Glomerular endothelial cell (primary cell): ENCODE data around the gene ZNF638. TPM values are rescaled to one million over a fixed set of nuclear protein-coding genes. Genes with fewer than 3 reads are reported as not detected.

Experiments used
- DNase-seq: peaks from one replicate; pipeline ENCODE4 v3.0.0-alpha.2; 2011; ENCODE audit warnings: low read depth, low spot score; ENCODE audit errors: extremely low read depth
- total RNA-seq: library from RNA; depleted of rRNA; stranded (reverse); fragments of >200 nt; gene quantifications from 2 replicates; pipeline ENCODE4 v1.2.3, GENCODE V29; 2015

The ZNF638 gene
- total RNA-seq, 1 donor from 2014 or later: 96.7 TPM

GRCh38 chr2:71455011-71455740 lies 123.6 kb downstream of the ZNF638 start:
- DNase-seq: no peak

- DNase-seq: no peak
Measured at GRCh38 chr2:71455741-71456569, 124.4 kb downstream of the ZNF638 start.

DNA sequence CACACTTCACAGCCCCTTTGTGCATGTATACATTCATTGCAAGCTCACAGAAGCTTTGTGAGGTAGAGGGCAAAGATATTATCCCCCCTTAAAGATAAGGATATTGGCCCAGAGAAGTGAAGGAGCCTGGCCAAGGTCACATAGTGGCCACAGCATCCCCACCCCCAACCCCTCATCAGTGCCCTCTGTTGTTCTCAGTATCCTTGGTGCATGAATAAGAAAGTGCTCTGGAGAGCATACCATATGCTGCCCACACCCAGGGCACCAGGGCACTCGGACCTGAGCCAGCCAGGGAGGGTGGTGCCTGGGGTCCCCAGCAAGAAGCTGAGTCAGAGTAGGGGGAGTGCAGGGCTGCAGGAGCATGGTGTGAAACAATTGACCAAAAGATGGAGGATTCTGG lies 125.0 kb downstream of the ZNF638 start:
- no peak for DNase-seq

DNA sequence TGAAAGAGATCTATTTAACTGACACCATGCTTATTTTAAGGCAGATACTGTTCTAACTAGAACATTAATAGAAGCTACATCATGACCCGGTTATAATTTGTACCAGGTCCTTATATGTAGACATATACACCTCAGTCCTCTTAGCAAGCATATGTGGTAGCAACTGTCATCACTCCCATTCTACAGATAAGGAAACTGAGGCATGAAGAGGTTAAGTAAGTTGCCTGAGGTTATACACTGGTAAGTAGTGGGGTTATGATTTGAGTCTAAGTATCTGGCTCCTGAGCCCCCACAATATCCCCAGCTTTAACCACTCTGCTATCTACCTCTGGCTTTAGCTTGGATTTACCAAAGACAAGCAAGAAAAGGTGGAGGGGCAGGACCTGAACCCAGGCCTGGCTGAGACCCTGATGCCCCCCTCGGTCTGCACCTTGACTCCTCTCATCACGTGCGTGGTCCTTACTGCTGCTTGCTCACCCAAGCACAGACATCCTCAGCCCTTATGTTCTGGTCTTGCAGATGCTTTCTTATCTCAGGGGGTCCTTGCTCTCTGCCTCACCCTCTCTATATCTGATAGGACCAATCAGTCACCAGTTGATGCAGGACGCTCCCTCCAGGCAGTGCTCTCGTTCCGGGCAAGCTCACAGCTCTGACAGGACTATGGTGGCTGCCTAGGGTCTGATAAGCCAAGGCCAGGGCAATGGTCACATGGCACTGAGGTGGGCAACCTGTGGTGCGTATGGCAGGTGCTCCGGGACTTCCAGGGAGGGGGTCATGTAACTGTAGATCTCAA lies 125.7 kb downstream of the ZNF638 start:
- DNase-seq: no peak

DNA sequence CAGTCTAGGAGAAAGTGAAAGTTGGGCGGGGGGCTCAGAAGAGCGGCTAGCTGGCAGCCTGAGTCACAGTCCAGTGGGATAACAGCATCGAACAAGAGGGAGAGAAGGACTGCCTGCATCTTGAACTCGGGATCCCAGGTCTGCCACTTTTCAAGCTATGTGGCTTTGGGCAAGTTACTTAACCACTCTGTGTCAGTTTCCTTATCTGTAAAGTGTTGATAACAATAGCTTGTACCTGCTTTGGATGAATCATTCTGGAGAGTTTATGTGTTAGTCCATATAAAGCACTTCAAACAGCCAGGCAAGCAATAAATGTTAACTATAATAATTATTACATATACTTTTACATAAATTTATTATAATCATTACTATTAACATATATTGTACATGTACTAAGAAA lies 126.3 kb downstream of the ZNF638 start:
- DNase-seq: no peak

DNA sequence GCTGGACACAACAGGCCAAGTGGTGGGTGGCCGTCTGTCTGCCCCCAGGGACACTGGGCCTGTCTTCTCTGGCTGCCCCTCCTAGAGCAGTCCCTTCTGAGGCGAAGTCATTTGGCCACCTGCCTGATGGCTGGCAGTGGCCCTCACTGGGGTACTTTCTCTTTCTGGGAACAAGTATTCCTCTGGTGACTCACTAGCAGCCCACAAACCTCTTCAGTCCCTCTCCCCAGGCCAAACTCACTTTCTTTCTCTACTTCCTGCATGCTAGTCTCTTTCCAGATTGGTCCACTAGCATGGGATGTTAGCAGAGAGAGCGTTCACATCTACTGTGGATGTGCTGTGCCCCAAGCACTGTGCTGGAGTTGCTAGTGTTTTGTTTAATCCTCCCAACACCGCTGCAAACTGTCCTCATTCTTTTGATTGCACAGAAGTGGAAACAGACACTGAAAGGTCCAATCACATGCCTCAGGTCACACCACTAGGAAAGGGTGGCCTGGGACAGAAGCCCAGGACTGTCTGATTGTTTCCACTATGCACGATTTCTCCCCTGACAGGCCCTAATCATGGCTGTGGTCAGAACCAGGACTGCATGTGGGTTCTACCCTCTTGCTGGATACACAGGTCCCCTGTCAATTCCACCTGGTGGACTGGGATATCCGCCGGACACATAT lies 127.0 kb downstream of the ZNF638 start:
- no peak for DNase-seq

DNA sequence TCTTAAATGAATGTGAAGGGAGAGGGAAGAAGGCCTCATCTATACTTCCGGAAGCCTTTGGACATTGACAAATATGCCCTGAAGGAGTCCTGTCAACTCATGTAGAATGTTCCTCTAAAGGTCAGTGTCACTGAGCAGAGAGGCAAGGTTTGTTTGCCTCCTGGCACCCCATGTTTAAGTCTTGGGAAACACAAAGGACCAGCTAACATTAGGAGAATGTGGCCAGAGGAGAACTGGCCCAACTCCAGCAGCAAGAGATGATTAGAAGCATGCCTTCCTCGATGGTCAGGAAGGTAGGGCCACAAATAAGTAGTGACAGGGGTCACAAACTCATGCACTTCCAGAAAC lies 127.5 kb downstream of the ZNF638 start:
- no peak for DNase-seq

DNA sequence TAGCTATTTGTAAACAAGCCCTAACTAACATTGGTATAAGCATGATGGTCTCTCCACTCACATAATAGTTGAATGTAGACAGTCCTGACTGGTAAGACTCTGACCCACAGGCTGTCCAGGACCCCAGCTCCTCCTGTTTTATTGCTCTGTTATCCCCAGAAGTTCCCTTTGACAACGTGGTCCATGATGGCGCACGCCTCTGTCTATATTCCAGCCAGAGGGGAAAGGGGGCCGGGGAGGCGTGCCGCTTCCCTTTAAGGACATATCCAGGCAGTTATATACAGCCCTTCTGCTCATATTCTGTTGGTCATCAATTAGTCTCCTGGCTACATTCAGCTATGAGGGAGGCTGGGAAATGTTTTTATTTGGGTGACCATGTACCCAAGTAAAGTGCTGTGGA lies 128.5 kb downstream of the ZNF638 start:
- no peak for DNase-seq

- DNase-seq: no peak
Measured at GRCh38 chr2:71460595-71461303, 129.2 kb downstream of the ZNF638 start.

- no peak for DNase-seq
Measured at GRCh38 chr2:71461304-71461671, 129.7 kb downstream of the ZNF638 start.

- DNase-seq: no peak
Measured at GRCh38 chr2:71462056-71462605, 130.5 kb downstream of the ZNF638 start.

DNA sequence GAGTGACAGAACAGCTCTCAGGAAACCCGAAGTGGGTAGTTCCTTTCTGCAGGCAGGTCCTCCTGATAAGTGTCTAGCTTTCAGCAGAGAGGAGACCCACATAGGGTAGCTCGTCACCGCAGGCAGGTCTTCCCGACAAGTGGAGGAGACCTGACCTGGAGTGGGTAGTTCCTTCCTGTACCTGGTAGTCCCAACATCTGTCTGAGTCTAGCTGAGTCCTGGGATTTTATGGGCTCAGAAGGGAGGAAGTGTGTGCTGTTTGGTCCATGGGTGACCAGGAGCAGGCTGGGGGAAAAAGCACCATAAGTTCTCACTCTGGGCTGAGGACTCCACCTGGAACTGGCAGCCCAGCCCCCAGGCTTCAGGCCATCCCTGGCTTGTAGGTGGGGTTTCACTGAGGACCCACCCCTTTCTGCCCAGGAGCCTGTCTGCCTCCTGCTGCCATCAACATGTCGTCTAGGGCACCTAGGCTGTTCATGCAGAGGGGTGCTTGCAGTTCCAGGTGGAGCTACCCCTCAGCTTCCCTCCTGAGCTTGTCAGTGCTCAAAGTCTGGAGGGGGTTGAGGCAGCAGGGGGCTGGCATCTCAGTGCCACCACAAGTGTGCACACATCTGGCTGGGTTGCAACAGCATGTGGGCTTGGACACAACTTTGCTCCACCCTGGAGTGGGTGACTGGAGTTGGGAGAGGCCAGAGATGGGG lies 131.2 kb downstream of the ZNF638 start:
- DNase-seq: no peak

DNA sequence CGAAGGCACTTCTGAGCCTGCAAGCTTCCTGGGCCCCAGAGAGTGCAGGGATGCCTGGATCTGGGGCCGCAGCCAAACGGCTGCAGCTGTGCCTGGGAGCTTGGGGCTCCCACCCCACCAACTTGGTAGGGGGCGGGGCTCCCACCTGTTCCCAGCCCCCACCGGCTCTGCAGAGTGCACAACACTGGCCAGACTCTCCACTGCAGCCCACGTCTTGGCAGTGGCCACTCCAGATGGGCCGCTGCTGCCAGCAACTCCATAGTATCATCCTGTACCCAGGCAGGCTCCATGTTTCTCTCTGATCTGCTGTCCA lies 131.7 kb downstream of the ZNF638 start:
- no peak for DNase-seq

DNA sequence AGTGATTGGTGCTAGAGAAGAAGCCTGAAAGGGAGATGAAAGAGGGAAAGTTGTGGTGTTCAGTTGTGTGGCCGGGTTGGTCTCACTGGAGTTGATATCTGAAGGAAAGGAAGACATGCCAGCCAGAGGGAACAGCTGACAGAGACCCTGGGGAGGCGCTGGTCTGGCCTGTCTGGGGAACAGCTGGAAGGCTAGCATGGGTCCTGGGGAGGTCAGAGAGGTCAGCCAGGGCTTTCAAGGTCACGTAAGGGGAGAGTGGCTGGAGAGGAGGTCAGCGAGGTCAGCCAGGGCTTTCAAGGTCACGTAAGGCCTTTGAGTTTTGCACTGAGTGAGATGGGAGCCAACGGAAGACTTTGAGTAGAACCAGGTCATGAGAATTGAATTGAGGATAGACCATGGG lies 132.8 kb downstream of the ZNF638 start:
- no peak for DNase-seq

GRCh38 chr2:71465356-71465755 lies 133.8 kb downstream of the ZNF638 start:
- DNase-seq: no peak

DNA sequence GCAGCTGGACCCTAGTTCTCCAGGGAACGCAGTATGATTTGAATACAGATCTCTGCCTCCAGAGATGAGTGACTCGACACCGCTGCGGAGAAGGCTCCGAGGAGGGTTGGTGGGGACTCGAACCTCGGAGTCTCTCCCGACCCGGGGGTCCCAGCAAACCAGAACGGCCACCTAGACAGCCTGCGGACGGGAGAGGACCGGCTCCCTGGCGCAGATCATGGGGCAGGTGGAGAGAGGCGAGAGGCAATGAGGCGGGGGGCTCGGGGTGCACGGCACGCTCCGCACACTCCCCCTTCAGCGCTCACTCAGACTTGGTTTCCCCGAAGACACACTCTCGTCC lies 134.3 kb downstream of the ZNF638 start:
- DNase-seq: no peak

- DNase-seq: no peak
Measured at GRCh38 chr2:71466301-71467179, 135.0 kb downstream of the ZNF638 start.

DNA sequence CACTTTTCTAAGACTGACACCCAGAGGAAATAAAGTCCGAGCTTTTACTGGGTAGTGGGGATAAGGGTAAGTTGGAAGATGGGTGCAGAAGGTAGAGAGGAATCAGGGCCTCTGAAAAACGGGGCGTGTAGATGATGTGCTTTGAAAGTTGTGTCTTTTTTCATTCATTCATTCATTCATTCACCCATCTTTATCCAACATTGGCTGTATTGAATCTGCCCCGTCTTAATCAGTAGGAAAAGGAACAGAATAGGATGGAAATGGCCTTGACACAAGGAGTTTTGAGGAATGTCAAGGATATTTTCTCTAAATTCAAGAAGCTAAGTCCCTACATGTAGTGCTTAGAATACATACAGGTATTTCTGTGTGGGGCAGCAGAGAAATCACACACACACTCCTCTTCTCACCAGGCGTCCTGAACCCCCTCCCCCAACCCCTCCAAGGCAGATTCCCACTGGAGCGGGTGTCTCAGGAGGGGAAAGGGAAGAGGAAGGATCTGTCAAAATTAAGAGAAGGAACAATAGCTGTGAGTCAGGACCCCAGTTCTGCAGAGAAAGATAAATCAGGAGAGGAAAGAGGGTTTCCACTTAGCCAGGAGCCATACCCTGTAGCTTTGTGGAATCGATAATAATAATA lies 135.7 kb downstream of the ZNF638 start:
- no peak for DNase-seq
